Measurements from ENCODE around the gene RCN2. TPM values are rescaled to one million over a fixed set of nuclear protein-coding genes. Genes with fewer than 3 reads are reported as not detected.
"Not testable (repeated sequence)": the region's sequence is repeated elsewhere in the genome, so short reads cannot be mapped to it uniquely, and the experiment has no call there.

Gene RCN2
- total RNA-seq, 1 donor from 2014 or later: 46.0 TPM

DNA sequence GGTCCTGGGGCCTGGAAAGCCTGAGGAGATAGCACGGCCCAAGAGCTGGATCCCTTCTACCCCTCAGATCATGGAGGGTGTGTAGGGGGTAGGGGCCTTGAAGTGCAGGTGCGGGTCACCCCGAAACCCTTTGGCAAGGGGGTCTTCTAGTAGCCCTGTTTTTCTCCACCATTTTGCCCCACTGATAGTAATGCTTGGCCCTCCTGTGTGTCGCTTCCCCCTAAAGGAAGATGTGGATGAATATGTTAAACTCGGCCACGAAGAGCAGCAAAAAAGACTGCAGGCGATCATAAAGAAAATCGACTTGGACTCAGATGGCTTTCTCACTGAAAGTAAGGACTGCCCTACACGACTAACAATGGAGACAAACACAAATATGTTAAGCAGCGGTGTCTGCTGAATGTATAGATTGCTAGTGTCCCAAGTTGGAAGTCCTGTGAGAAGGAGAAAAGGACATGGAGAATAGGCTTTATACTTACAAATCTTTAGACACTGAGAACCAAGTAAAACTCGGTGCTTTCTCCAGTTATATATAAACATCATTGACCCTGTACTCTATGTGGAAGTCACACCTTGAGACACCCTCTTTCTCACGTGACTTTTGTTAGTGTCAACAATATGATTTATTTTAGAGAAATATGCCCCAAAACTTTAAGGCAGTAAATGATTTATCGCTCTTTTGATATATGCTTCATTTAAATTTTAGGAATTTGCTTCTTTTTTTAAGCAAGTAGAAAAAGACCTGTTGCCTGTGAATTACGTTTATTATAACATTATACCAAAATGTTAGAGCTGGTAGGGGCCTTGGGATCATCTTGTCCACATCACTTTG is 802 bp downstream of the RCN2 start:
- DNase-seq: no peak

- no peak for DNase-seq
Measured at GRCh38 chr15:76935620-76936019, 4.1 kb downstream of the RCN2 start.

DNA sequence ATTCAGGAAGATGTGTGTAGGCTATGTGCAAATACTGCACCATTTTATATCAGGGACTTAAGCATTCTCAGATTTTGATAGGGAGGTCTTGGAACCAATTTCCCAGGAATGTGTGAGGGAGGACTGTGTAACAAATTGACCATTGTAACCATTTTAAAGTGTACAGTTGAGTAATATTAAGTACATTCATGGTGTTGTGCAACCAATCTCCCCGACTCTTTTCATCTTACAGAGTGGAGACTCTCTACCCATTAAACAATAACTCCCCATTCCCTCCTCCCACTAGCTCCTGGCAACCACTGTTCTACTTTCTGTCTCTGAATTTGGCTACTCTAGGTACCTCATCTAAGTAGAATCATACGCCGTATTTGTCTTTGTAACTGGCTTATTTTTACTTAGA is 5.1 kb downstream of the RCN2 start:
- DNase-seq: no peak

GRCh38 chr15:76938752-76939151 is 7.2 kb downstream of the RCN2 start:
- no peak for DNase-seq

- no peak for DNase-seq
Measured at GRCh38 chr15:76939715-76940114, 8.2 kb downstream of the RCN2 start.

GRCh38 chr15:76941636-76942035 is 10.1 kb downstream of the RCN2 start:
- DNase-seq: no peak

- DNase-seq: no peak
Measured at GRCh38 chr15:76942331-76942730, 10.8 kb downstream of the RCN2 start.

GRCh38 chr15:76945494-76946093 is 14.0 kb downstream of the RCN2 start:
- DNase-seq: no peak

GRCh38 chr15:76947454-76947853 is 15.9 kb downstream of the RCN2 start:
- DNase-seq: no peak

DNA sequence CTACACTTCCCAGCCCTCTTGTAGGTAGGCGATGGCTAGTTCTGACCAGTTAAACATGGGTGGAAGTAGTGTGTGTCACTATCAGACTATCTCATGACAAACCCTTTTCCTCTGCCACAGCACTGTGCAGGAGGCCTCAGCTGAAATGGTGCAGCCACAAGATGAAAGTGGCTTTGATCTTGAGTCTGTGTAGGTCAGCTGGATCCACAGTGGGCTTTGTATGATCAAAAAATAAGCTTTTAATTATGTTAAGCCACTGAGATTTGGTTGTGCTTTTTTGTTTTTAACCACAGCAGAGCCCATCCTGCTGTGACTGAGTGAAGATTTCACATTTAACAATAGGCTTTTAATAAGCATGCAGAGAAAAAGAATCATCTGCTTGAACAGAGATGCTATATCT is 19.7 kb downstream of the RCN2 start:
- DNase-seq: no peak

GRCh38 chr15:76953913-76954312 is 22.4 kb downstream of the RCN2 start:
- no peak for DNase-seq

- DNase-seq: no peak
Measured at GRCh38 chr15:76954744-76955143, 23.2 kb downstream of the RCN2 start.

DNA sequence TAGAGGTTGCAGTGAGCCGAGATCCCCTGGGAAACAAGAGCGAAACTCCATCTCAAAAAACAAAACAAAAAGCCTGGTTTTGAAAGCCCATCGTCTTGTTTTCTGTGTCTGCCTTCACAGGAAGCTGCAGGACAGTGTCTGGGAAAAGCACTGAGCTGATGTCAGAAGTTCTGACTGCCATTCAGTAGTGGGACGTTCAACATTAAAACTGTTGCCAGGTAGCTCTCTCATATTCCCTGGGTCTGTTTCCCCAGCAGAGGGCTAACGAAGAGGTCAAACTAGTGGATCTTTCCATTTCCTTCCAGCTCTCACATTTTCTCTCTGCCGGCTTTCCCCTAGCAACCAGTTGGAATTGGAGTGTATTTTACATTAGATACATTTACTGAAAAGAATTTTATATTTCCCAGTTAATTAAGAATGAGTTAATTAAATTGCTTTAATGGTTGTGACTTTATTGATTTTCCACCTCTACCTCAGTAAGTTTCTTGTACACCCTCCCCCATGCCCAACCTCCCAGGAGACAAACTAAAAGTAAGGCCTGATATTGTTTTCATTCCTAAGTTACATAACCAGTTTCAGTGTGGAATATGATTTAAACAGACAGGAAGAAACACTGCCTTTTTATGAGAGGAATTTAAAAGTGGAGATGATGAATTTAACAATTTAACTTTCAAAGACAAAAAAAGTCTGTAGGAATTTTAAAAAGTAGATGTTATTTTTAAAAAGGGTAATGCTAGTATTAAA is 29.9 kb downstream of the RCN2 start:
- DNase-seq: no peak

DNA sequence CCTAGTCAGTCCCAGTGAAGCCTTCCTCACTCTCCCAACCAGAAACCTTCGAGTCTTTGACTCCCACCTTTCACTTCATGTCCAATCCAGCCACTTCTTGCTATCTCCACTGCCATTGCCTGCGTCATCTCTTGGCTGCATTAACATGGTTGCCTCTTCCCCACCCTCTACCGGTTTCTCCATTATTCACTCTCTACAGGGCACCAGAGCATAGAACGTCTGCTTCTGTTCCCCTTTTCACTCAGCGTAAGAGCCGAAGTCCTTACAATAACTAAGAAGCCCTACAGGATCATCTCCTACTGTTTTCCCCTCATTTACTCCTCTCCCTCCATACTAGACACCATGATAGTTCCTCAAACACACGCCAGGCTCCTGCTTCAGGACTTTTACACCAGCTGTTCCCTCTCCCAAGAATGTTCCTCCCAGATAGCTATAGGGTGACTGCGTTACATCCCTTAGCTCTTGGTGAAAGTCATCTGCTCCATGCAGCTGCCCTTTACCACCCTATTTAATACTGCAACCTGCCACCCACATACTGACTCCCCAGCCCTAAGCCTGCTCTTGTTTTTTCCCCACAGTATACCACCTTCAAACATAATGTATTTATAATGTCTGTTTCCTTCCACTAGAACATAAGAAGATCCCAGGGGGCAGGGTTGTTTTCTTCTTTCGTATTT is 30.9 kb downstream of the RCN2 start:
- no peak for DNase-seq

DNA sequence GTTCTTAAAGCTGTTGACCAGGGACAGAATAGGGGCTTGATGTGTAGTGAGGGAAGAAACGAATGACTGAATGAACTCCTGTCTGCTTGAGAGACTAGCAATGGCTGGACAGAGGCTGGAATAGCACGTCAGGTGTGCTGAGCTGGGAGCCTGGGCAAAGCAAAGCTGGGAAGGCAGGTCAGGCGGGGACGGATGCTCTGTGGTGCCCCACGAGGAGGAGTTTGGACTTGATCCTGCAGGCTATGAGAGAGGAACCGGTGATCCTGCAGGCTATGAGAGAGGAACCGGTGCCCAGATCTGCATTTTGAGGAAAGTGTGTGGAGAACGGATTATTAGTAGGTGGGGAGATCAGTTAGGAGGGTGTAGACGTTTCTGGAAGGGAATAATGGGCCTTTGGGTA is 32.0 kb downstream of the RCN2 start:
- no peak for DNase-seq

DNA sequence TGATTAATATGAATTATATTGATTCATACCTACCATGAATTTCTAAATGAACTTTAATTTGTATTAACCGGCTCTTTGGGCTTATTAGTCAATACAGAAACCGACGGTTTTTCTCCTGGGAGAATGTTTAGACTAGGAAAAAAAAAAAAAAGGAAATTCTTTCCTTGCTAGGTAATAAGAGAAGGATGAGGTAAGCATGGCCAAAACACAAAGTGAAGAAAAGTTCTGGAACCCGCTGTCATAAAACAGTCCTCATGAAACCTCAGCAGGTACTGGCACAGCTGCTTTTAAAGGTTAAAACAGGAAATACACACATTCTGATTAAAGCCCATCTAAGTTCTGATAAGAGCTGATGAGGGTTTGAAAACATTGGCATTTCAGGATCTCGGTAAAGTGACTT is 32.6 kb downstream of the RCN2 start:
- no peak for DNase-seq

DNA sequence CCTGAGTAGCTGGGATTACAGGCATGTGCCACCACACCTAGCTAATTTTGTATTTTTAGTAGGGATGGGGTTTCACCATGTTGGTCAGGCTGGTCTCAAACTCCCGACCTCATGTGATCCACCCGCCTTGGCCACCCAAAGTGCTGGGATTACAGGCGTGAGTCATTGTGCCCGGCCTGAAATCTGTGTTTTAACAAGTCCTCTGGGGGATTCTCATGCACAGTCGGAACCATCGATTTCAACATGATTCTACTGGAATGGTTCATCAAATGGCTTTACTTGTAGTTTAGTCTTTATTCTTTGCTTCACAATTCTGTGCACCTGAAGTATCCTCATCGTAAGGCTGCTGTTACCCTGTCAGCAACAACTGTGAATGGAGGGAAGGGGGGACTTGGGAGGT is 34.5 kb downstream of the RCN2 start:
- not testable (repeated sequence) for DNase-seq

DNA sequence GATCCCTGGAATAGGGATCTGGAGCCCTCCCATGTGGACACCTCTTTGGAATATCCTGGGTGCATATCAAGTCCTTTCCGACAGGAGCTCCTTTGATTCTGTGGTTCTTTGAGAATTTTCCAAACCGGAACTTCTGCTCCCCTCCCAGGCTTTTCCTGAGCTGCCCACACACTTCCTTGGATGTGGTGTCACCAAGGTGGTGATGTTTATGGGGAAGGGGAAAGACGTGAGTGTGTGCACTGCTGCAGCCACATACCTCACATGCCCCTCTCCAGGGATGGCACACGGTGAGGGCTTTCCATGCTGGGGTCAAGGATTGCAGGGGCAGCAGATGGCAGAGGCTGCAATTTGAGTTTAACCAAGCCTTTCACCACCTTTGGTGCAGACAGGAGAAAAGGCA is 35.5 kb downstream of the RCN2 start:
- no peak for DNase-seq

DNA sequence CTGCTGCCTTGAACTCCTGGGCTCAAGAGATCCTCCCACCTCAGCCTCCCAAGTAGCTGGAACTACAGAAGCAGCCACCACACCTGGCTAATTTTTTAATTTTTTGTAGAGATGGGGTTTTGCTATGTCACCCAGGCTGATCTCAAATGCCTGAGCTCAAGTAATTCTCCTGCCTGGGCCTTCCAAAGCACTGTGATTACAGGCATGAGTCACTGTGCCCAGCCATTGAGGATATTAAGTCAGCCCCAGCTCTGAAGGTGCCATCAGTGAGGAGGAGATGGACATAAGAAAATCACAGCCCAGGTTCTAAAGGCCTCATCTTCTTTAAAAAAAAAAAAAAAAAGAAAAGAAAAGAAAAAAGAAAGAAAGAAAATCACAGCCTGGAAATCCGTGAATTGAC is 36.8 kb downstream of the RCN2 start:
- no peak for DNase-seq

DNA sequence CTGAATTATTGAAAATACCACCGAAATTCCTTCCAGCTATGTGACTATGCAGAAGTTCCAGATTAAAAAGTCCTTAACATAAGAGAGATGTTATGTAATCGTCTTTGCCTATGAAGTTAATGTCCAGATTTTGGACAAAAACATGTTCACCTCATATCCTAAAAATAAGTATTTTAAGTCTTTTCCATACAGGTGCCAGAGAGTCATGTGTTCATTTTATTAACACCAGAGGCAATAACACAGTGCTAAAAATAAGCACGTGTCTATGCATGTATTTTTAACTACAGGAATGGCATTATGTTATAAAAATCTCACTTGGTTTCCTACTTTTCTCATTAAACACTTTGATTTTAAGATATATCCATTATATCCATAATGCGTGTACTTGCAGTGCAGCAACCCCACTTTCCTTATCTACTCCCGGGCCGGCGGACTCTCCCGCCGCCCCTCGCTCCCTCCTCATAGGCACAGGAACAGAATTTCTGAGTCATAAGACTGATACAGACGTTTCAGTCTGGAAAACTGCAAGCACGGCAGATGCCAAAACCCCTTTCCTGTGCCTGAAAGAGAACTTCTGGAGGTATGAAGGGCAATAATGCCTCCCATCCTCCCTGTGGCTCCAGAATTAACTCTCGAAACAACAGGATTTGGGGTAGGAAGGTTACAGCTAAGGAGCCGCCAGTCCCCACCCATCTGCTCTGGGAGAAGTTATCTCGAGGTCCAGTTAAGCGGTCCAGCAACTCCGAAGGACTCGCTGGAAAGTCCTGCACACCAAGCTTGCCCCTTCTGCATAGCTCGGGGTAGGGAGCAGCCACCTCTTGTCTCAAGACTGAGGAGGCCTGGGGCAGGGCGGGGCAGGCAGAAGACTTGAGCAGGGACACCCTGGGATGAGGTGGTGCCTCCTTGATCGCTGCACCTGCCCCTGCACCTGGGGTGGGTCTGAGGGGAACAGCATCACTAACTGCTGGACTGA is 41.1 kb downstream of the RCN2 start:
- no peak for DNase-seq

- DNase-seq: no peak
Measured at GRCh38 chr15:76973362-76973743, 41.8 kb downstream of the RCN2 start.

DNA sequence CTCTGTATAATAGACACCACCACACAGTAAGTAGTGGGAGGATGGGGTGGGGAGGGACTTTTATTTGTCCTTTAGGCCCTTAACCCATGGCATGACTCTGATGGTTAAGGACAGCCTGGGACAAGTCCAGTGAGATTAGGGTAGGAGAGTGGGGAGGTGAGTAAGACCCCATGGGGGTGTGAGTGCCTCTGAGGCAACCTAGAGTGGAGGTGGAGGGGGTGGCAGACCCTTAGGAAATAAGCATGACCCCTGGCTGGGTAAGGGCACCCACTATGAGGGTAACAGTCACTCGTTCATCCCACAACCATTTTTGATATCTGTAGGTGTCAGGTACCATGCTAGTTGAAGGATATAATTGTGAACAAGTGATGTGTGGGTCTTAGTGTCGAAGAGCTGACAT is 42.4 kb downstream of the RCN2 start:
- DNase-seq: no peak
